ENCODE measurements around the gene NFIA.

The NFIA gene

GRCh38 chr1:61318319-61319125, 236.2 kb downstream of the NFIA start:
- DNase-seq: no peak

GRCh38 chr1:61320575-61320974, 238.2 kb downstream of the NFIA start:
- no peak for DNase-seq

GRCh38 chr1:61322008-61322744, 239.8 kb downstream of the NFIA start:
- no peak for DNase-seq

- peak; percentile 59 for DNase-seq
Observed at GRCh38 chr1:61322769-61323168, 240.4 kb downstream of the NFIA start.

GRCh38 chr1:61323681-61324328, 241.4 kb downstream of the NFIA start:
- no peak for DNase-seq

- no peak for DNase-seq
Observed at GRCh38 chr1:61326713-61327112, 244.4 kb downstream of the NFIA start.

GRCh38 chr1:61327436-61327835, 245.1 kb downstream of the NFIA start:
- no peak for DNase-seq

GRCh38 chr1:61329556-61329955, 247.2 kb downstream of the NFIA start:
- DNase-seq: no peak

- DNase-seq: no peak
Observed at GRCh38 chr1:61330018-61330417, 247.7 kb downstream of the NFIA start.

GRCh38 chr1:61330571-61330970, 248.2 kb downstream of the NFIA start:
- DNase-seq: no peak

GRCh38 chr1:61332196-61332753, 249.9 kb downstream of the NFIA start:
- DNase-seq: no peak

GRCh38 chr1:61332796-61333195, 250.4 kb downstream of the NFIA start:
- no peak for DNase-seq

GRCh38 chr1:61334718-61335589, 252.6 kb downstream of the NFIA start:
- no peak for DNase-seq

- no peak for DNase-seq
Observed at GRCh38 chr1:61337037-61337436, 254.7 kb downstream of the NFIA start.

- DNase-seq: no peak
Observed at GRCh38 chr1:61337441-61337951, 255.1 kb downstream of the NFIA start.

- DNase-seq: no peak
Observed at GRCh38 chr1:61337981-61338848, 255.9 kb downstream of the NFIA start.

- DNase-seq: no peak
Observed at GRCh38 chr1:61338899-61339298, 256.5 kb downstream of the NFIA start.

GRCh38 chr1:61341426-61341825, 259.1 kb downstream of the NFIA start:
- no peak for DNase-seq

- DNase-seq: no peak
Observed at GRCh38 chr1:61343734-61344420, 261.5 kb downstream of the NFIA start.

GRCh38 chr1:61344696-61345095, 262.3 kb downstream of the NFIA start:
- no peak for DNase-seq

All from NCI-H1417 treated with DMSO at 0.1 percent for 48 hours (cell line).